ENCODE measurements around the gene LKAAEAR1. TPM values are rescaled to one million over a fixed set of nuclear protein-coding genes. Genes with fewer than 3 reads are reported as not detected.

LKAAEAR1 gene
- total and polyA plus RNA-seq, 8 donors = 0.23 TPM; not detected in 7

GRCh38 chr20:64070244-64070993, 13.8 kb downstream of the LKAAEAR1 start:
- no peak overlapping the region for H3K4me3 ChIP-seq
- no peak overlapping the region for H3K27ac ChIP-seq
- no peaks in the 10 kb centered on the region for H3K27me3 ChIP-seq
- intact Hi-C loops (cut with DNase I; ENCODE audit: low total_unique reads) = no loop called here
- peaks cover 16 to 51% (median 47%) of the 10 kb centered on the region in 4 donors for H3K36me3 ChIP-seq
- no peaks in the 10 kb centered on the region for H3K9me3 ChIP-seq
- H3K4me1 ChIP-seq = peaks cover 7 to 25% (median 8%) of the 10 kb centered on the region in 4 donors
- no peak for DNase-seq
- WGBS, 5 donors = 92 to 95% (median 94%) methylated on average over 20 to 31 of the region's 31 CpGs
- TF ChIP-seq EP300 (IDR thresholded peaks at IDR 0.05) = no peak
- no peak for TF ChIP-seq CTCF (IDR thresholded peaks at IDR 0.05)
- no peak for TF ChIP-seq POLR2A (IDR thresholded peaks at IDR 0.05)
- TF ChIP-seq POLR2AphosphoS5 (IDR thresholded peaks at IDR 0.05) = no peak

- DNase-seq = peak; percentile 48 to 61
- Histone ChIP-seq H3K4me3 (no peak overlapping the region), H3K9me3 (no peaks in the 10 kb centered on the region), H3K36me3 (peaks cover 16 to 44% (median 40%) of the 10 kb centered on the region in 4 donors), H3K27ac (no peak overlapping the region), H3K27me3 (no peaks in the 10 kb centered on the region), H3K4me1 (peaks cover 11 to 32% (median 14%) of the 10 kb centered on the region in 4 donors)
- intact Hi-C loops (cut with DNase I; ENCODE audit: low total_unique reads) = no loop called here
- 48 to 66% (median 64%) methylated on average over 8 to 14 of the region's 14 CpGs for WGBS, 5 donors
- TF ChIP-seq CTCF (IDR thresholded peaks at IDR 0.05) = peak in 5 of 7 experiments; percentile 40 to 71 (median 66)
- TF ChIP-seq POLR2AphosphoS5 (IDR thresholded peaks at IDR 0.05) = no peak
Measured at GRCh38 chr20:64069614-64070243, 14.5 kb downstream of the LKAAEAR1 start.

GRCh38 chr20:64069209-64069613, 15.0 kb downstream of the LKAAEAR1 start:
- peaks cover 11 to 39% (median 35%) of the 10 kb centered on the region in 4 donors for H3K36me3 ChIP-seq
- TF ChIP-seq CTCF (IDR thresholded peaks at IDR 0.05) (no peak), POLR2A (IDR thresholded peaks at IDR 0.05) (no peak), EP300 (IDR thresholded peaks at IDR 0.05) (no peak), POLR2AphosphoS5 (IDR thresholded peaks at IDR 0.05) (no peak)
- H3K9me3 ChIP-seq = no peaks in the 10 kb centered on the region
- peaks cover 16 to 37% (median 19%) of the 10 kb centered on the region in 4 donors for H3K4me1 ChIP-seq
- 83 to 95% (median 90%) methylated on average over 18 to 20 of the region's 20 CpGs for WGBS, 5 donors
- intact Hi-C loops (cut with DNase I; ENCODE audit: low total_unique reads) = no loop called here
- H3K27me3 ChIP-seq = no peaks in the 10 kb centered on the region
- no peak for DNase-seq
- H3K4me3 ChIP-seq = no peak overlapping the region
- H3K27ac ChIP-seq = no peak overlapping the region

GRCh38 chr20:64068386-64069208, 15.6 kb downstream of the LKAAEAR1 start:
- Histone ChIP-seq H3K4me3 (no peak overlapping the region), H3K27me3 (no peaks in the 10 kb centered on the region), H3K36me3 (peaks cover 4 to 33% (median 29%) of the 10 kb centered on the region in 4 donors), H3K4me1 (peaks cover 22 to 43% (median 25%) of the 10 kb centered on the region in 4 donors), H3K9me3 (no peaks in the 10 kb centered on the region), H3K27ac (no peak overlapping the region)
- no peak for TF ChIP-seq CTCF (IDR thresholded peaks at IDR 0.05)
- no peak for TF ChIP-seq POLR2A (IDR thresholded peaks at IDR 0.05)
- no peak for TF ChIP-seq POLR2AphosphoS5 (IDR thresholded peaks at IDR 0.05)
- no peak for TF ChIP-seq EP300 (IDR thresholded peaks at IDR 0.05)
- 74 to 80% (median 76%) methylated on average over 9 to 12 of the region's 12 CpGs for WGBS, 5 donors
- intact Hi-C loops (cut with DNase I; ENCODE audit: low total_unique reads) = no loop called here
- no peak for DNase-seq
